HepG2 (cell line): Measurements from ENCODE around the gene USP2. TPM values are rescaled to one million over a fixed set of nuclear protein-coding genes. Genes with fewer than 3 reads are reported as not detected.

Experiments used
- ARNT ChIP-seq: fragments of 450-650 bp; IDR thresholded peaks from 2 replicates; pipeline ENCODE4 v1.6.1; 2017
- CBX1 ChIP-seq: IDR thresholded peaks from one replicate; pipeline ENCODE4 v1.6.1; 2016; ENCODE audit warnings: antibody characterized with exemption, low read depth
- EZH2 ChIP-seq: conservative IDR thresholded peaks from 2 replicates; pipeline ENCODE4 v1.6.1; 2012; ENCODE audit warnings: mild to moderate bottlenecking, low read depth, low read length, moderate library complexity
- JUND ChIP-seq: sonication (generic); formaldehyde crosslinking; IDR thresholded peaks from 2 replicates; pipeline ENCODE4 v1.8.0; 2022; ENCODE audit warnings: mild to moderate bottlenecking, missing genetic modification reagents
- NONO ChIP-seq, 2 experiments: fragments of 450-650 bp in 1 of 2; sonication (generic) in 1 of 2; formaldehyde crosslinking in 1 of 2; IDR thresholded peaks in 1 of 2; conservative IDR thresholded peaks in 1 of 2; 2 replicates each; pipeline versions ENCODE4 v1.6.1 to v1.8.0; 2017 to 2022; ENCODE audit warnings: mild to moderate bottlenecking in 1 of 2, missing genetic modification reagents in 1 of 2, moderate library complexity in 1 of 2
- SMAD3 ChIP-seq: sonication (generic); formaldehyde crosslinking; IDR thresholded peaks from 2 replicates; pipeline ENCODE4 v1.4.0; 2020; ENCODE audit warnings: missing genetic modification reagents
- SOX5 ChIP-seq: IDR thresholded peaks from 2 replicates; pipeline ENCODE4 v1.6.1; 2016; ENCODE audit warnings: borderline replicate concordance
- TAF1 ChIP-seq: sonication (generic); formaldehyde crosslinking; IDR thresholded peaks from 2 replicates; pipeline ENCODE4 v1.4.0; 2020; ENCODE audit warnings: missing genetic modification reagents
- ZBTB43 ChIP-seq: sonication (generic); formaldehyde crosslinking; conservative IDR thresholded peaks from 2 replicates; pipeline ENCODE4 v1.4.0; 2020; ENCODE audit warnings: missing genetic modification reagents
- ZBTB7A ChIP-seq: sonication (generic); formaldehyde crosslinking; IDR thresholded peaks from 2 replicates; pipeline ENCODE4 v1.8.0; 2022; ENCODE audit warnings: mild to moderate bottlenecking, missing genetic modification reagents
- ZNF138 ChIP-seq: sonication (generic); formaldehyde crosslinking; IDR thresholded peaks from 2 replicates; pipeline ENCODE4 v1.5.0; 2020; ENCODE audit warnings: mild to moderate bottlenecking, low read depth, missing genetic modification reagents
- ZNF275 ChIP-seq: sonication (generic); formaldehyde crosslinking; IDR thresholded peaks from 2 replicates; pipeline ENCODE4 v1.8.0; 2022; ENCODE audit warnings: missing genetic modification reagents, mild to moderate bottlenecking, inconsistent platforms, borderline replicate concordance
- ZNF350 ChIP-seq: sonication (generic); formaldehyde crosslinking; IDR thresholded peaks from 2 replicates; pipeline ENCODE4 v1.4.0; 2020; ENCODE audit warnings: mild to moderate bottlenecking, low read depth, missing genetic modification reagents, borderline replicate concordance
- ZSCAN25 ChIP-seq: sonication (generic); formaldehyde crosslinking; IDR thresholded peaks from 2 replicates; pipeline ENCODE4 v1.8.0; 2022; ENCODE audit warnings: mild to moderate bottlenecking, missing genetic modification reagents
- polyA plus RNA-seq, 8 experiments: library from polyadenylated mRNA; depleted of rRNA in 3 of 8; stranded (reverse) in 7 of 8; unstranded in 1 of 8; fragments of >200 nt; fragmentation: Illumina TruSeq in 4 of 8; extraction: Trizol in 4 of 8; gene quantifications; 2 replicates each; pipeline versions ENCODE4 v1.2.1 to v1.2.3, GENCODE V29; 2011 to 2016; ENCODE audit warnings: low read depth in 4 of 8, missing spikeins in 1 of 8, mixed read lengths in 1 of 8; ENCODE audit not compliant: insufficient read depth in 1 of 8
- total RNA-seq, 5 experiments: library from RNA; depleted of rRNA; stranded (reverse); fragments of >200 nt; fragmentation: Illumina TruSeq; extraction: Trizol; gene quantifications; 2 replicates each; pipeline ENCODE4 v1.2.3, GENCODE V29; 2016; ENCODE audit warnings: low read depth in 1 of 5
- TF ChIP-seq, protein P1 (sequence below): sonication (generic); formaldehyde crosslinking; IDR thresholded peaks from 2 replicates; pipeline ENCODE4 v1.5.0; 2020; ENCODE audit warnings: missing genetic modification reagents
- TF ChIP-seq, protein P2 (sequence below): sonication (generic); formaldehyde crosslinking; IDR thresholded peaks from 2 replicates; pipeline ENCODE4 v1.5.0; 2020; ENCODE audit warnings: mild to moderate bottlenecking, missing genetic modification reagents
- TF ChIP-seq, protein P3 (sequence below): sonication (generic); formaldehyde crosslinking; IDR thresholded peaks from 2 replicates; pipeline ENCODE4 v1.4.0; 2020; ENCODE audit warnings: missing genetic modification reagents

USP2 gene
- total and polyA plus RNA-seq, 2 of the 13 experiments (the other 11 are each of a cell fraction or from before 2014, with no cell fraction given), result 2.5 to 6.0 TPM

- no peak for TF ChIP-seq ARNT
- TF ChIP-seq, protein P1, sequence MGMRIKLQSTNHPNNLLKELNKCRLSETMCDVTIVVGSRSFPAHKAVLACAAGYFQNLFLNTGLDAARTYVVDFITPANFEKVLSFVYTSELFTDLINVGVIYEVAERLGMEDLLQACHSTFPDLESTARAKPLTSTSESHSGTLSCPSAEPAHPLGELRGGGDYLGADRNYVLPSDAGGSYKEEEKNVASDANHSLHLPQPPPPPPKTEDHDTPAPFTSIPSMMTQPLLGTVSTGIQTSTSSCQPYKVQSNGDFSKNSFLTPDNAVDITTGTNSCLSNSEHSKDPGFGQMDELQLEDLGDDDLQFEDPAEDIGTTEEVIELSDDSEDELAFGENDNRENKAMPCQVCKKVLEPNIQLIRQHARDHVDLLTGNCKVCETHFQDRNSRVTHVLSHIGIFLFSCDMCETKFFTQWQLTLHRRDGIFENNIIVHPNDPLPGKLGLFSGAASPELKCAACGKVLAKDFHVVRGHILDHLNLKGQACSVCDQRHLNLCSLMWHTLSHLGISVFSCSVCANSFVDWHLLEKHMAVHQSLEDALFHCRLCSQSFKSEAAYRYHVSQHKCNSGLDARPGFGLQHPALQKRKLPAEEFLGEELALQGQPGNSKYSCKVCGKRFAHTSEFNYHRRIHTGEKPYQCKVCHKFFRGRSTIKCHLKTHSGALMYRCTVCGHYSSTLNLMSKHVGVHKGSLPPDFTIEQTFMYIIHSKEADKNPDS (CRISPR knock-in tag), result no peak
- TF ChIP-seq ZBTB43, result peak; percentile 32; the same call in 1 of the 2 replicates
- peak; percentile 38; the same call in 1 of the 2 replicates for TF ChIP-seq ZNF138 (CRISPR knock-in tag)
- no peak for TF ChIP-seq NONO (IDR thresholded peaks at IDR 0.05)
- peak; percentile 66 for TF ChIP-seq NONO (CRISPR knock-in tag; conservative IDR thresholded peaks at IDR 0.05)
- TF ChIP-seq, protein P2, sequence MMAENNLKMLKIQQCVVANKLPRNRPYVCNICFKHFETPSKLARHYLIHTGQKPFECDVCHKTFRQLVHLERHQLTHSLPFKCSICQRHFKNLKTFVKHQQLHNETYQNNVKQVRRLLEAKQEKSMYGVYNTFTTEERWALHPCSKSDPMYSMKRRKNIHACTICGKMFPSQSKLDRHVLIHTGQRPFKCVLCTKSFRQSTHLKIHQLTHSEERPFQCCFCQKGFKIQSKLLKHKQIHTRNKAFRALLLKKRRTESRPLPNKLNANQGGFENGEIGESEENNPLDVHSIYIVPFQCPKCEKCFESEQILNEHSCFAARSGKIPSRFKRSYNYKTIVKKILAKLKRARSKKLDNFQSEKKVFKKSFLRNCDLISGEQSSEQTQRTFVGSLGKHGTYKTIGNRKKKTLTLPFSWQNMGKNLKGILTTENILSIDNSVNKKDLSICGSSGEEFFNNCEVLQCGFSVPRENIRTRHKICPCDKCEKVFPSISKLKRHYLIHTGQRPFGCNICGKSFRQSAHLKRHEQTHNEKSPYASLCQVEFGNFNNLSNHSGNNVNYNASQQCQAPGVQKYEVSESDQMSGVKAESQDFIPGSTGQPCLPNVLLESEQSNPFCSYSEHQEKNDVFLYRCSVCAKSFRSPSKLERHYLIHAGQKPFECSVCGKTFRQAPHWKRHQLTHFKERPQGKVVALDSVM, result peak; percentile 87
- TF ChIP-seq CBX1, result no peak
- TF ChIP-seq ZSCAN25 (CRISPR knock-in tag), result peak; percentile 19; the same call in 1 of the 2 replicates
- TF ChIP-seq ZNF275 (CRISPR knock-in tag), result no peak
- peak; percentile 54; the same call in 1 of the 2 replicates for TF ChIP-seq SMAD3 (CRISPR knock-in tag)
- peak; percentile 60 for TF ChIP-seq TAF1
- TF ChIP-seq, protein P3, sequence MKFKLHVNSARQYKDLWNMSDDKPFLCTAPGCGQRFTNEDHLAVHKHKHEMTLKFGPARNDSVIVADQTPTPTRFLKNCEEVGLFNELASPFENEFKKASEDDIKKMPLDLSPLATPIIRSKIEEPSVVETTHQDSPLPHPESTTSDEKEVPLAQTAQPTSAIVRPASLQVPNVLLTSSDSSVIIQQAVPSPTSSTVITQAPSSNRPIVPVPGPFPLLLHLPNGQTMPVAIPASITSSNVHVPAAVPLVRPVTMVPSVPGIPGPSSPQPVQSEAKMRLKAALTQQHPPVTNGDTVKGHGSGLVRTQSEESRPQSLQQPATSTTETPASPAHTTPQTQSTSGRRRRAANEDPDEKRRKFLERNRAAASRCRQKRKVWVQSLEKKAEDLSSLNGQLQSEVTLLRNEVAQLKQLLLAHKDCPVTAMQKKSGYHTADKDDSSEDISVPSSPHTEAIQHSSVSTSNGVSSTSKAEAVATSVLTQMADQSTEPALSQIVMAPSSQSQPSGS (CRISPR knock-in tag), result peak; percentile 79; the same call in 1 of the 2 replicates
- no peak for TF ChIP-seq EZH2
- no peak for TF ChIP-seq JUND (CRISPR knock-in tag)
- TF ChIP-seq ZBTB7A (CRISPR knock-in tag), result no peak
- TF ChIP-seq SOX5 (CRISPR knock-in tag), result peak; percentile 55
- TF ChIP-seq ZNF350 (CRISPR knock-in tag), result peak; percentile 81
These were observed at the start of gene USP2 (continued) for GRCh38 chr11:119381181-119381988.
